HEK293 (cell line): ENCODE measurements around the gene HNRNPUL1.

Experiments used
- GLIS2 ChIP-seq: fragments of 450-650 bp; formaldehyde crosslinking; IDR thresholded peaks from 2 replicates; pipeline ENCODE4 v1.5.1; 2016; ENCODE audit warnings: missing biosample characterization, missing genetic modification characterization
- PBX3 ChIP-seq: sonication (generic); formaldehyde crosslinking; IDR thresholded peaks from 2 replicates; pipeline ENCODE4 v1.8.1; 2022; ENCODE audit warnings: mild to moderate bottlenecking, moderate library complexity, missing genetic modification reagents
- SALL2 ChIP-seq: fragments of 450-650 bp; formaldehyde crosslinking; IDR thresholded peaks from 2 replicates; pipeline ENCODE4 v1.5.0; 2017; ENCODE audit warnings: missing biosample characterization, mild to moderate bottlenecking, missing genetic modification characterization, borderline replicate concordance
- ZBTB11 ChIP-seq: fragments of 450-650 bp; formaldehyde crosslinking; conservative IDR thresholded peaks from 2 replicates; pipeline ENCODE4 v1.5.1; 2016; ENCODE audit warnings: low read depth, missing biosample characterization, missing genetic modification characterization
- ZBTB7A ChIP-seq: fragments of 450-650 bp; formaldehyde crosslinking; IDR thresholded peaks from 2 replicates; pipeline ENCODE4 v1.5.1; 2016; ENCODE audit warnings: low read depth, missing biosample characterization, missing genetic modification characterization
- ZNF121 ChIP-seq: fragments of 450-650 bp; formaldehyde crosslinking; IDR thresholded peaks from 2 replicates; pipeline ENCODE4 v1.5.1; 2016; ENCODE audit warnings: missing biosample characterization, missing genetic modification characterization
- ZNF175 ChIP-seq: fragments of 450-650 bp; formaldehyde crosslinking; IDR thresholded peaks from 2 replicates; pipeline ENCODE4 v1.5.1; 2016; ENCODE audit warnings: missing biosample characterization, missing genetic modification characterization
- ZNF266 ChIP-seq: fragments of 450-650 bp; formaldehyde crosslinking; IDR thresholded peaks from 2 replicates; pipeline ENCODE4 v1.5.1; 2016; ENCODE audit warnings: missing biosample characterization, missing genetic modification characterization, low read depth
- ZNF311 ChIP-seq: fragments of 450-650 bp; formaldehyde crosslinking; IDR thresholded peaks from 2 replicates; pipeline ENCODE4 v1.5.1; 2017; ENCODE audit warnings: missing biosample characterization, missing genetic modification characterization, borderline replicate concordance
- ZNF704 ChIP-seq: fragments of 450-650 bp; formaldehyde crosslinking; IDR thresholded peaks from 2 replicates; pipeline ENCODE4 v1.5.1; 2016; ENCODE audit warnings: missing biosample characterization, missing genetic modification characterization
- ZNF768 ChIP-seq: fragments of 450-650 bp; formaldehyde crosslinking; IDR thresholded peaks from 2 replicates; pipeline ENCODE4 v1.5.1; 2018; ENCODE audit warnings: missing biosample characterization, mild to moderate bottlenecking, missing genetic modification characterization
- TF ChIP-seq, protein P1 (sequence below): fragments of 450-650 bp; formaldehyde crosslinking; IDR thresholded peaks from 2 replicates; pipeline ENCODE4 v1.5.1; 2016; ENCODE audit warnings: missing biosample characterization, missing genetic modification characterization, borderline replicate concordance
- TF ChIP-seq, protein P2 (sequence below): fragments of 450-650 bp; formaldehyde crosslinking; IDR thresholded peaks from 2 replicates; pipeline ENCODE4 v1.5.1; 2016; ENCODE audit warnings: missing biosample characterization, missing genetic modification characterization, low read depth

Gene HNRNPUL1

DNA sequence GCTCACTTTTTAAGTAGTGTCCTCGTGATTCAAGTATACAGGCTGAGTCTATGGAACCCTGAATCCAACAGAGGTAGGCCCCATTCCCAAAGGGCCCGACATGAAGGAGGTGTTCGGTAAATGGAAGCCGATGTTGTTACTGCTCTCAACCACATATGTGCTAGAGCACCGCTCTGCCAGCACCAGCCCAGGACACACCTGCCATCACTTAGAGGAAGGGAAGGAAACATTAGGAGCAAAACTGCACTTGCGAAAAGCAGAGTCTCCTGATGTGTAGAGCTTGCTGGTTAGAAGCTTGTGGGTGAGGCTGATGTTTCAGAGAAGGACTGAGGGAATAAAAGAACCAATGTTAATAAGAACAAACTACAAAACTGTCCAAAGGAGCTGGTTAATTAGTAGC lies 36.4 kb downstream of the HNRNPUL1 start (continued):
- TF ChIP-seq, protein P1, sequence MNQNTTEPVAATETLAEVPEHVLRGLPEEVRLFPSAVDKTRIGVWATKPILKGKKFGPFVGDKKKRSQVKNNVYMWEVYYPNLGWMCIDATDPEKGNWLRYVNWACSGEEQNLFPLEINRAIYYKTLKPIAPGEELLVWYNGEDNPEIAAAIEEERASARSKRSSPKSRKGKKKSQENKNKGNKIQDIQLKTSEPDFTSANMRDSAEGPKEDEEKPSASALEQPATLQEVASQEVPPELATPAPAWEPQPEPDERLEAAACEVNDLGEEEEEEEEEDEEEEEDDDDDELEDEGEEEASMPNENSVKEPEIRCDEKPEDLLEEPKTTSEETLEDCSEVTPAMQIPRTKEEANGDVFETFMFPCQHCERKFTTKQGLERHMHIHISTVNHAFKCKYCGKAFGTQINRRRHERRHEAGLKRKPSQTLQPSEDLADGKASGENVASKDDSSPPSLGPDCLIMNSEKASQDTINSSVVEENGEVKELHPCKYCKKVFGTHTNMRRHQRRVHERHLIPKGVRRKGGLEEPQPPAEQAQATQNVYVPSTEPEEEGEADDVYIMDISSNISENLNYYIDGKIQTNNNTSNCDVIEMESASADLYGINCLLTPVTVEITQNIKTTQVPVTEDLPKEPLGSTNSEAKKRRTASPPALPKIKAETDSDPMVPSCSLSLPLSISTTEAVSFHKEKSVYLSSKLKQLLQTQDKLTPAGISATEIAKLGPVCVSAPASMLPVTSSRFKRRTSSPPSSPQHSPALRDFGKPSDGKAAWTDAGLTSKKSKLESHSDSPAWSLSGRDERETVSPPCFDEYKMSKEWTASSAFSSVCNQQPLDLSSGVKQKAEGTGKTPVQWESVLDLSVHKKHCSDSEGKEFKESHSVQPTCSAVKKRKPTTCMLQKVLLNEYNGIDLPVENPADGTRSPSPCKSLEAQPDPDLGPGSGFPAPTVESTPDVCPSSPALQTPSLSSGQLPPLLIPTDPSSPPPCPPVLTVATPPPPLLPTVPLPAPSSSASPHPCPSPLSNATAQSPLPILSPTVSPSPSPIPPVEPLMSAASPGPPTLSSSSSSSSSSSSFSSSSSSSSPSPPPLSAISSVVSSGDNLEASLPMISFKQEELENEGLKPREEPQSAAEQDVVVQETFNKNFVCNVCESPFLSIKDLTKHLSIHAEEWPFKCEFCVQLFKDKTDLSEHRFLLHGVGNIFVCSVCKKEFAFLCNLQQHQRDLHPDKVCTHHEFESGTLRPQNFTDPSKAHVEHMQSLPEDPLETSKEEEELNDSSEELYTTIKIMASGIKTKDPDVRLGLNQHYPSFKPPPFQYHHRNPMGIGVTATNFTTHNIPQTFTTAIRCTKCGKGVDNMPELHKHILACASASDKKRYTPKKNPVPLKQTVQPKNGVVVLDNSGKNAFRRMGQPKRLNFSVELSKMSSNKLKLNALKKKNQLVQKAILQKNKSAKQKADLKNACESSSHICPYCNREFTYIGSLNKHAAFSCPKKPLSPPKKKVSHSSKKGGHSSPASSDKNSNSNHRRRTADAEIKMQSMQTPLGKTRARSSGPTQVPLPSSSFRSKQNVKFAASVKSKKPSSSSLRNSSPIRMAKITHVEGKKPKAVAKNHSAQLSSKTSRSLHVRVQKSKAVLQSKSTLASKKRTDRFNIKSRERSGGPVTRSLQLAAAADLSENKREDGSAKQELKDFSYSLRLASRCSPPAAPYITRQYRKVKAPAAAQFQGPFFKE (tag by site-specific recombination): no peak
- no peak for TF ChIP-seq ZNF311 (tag by site-specific recombination)
- TF ChIP-seq ZNF704 (tag by site-specific recombination): no peak
- no peak for TF ChIP-seq ZBTB11 (tag by site-specific recombination)
- TF ChIP-seq ZNF121 (tag by site-specific recombination): no peak
- TF ChIP-seq ZNF266: no peak
- TF ChIP-seq PBX3 (CRISPR knock-in tag): no peak
- no peak for TF ChIP-seq ZNF768 (tag by site-specific recombination)
- TF ChIP-seq GLIS2 (tag by site-specific recombination): no peak
- no peak for TF ChIP-seq ZNF175 (tag by site-specific recombination)
- no peak for TF ChIP-seq SALL2
- TF ChIP-seq ZBTB7A (tag by site-specific recombination): no peak
- TF ChIP-seq, protein P2, sequence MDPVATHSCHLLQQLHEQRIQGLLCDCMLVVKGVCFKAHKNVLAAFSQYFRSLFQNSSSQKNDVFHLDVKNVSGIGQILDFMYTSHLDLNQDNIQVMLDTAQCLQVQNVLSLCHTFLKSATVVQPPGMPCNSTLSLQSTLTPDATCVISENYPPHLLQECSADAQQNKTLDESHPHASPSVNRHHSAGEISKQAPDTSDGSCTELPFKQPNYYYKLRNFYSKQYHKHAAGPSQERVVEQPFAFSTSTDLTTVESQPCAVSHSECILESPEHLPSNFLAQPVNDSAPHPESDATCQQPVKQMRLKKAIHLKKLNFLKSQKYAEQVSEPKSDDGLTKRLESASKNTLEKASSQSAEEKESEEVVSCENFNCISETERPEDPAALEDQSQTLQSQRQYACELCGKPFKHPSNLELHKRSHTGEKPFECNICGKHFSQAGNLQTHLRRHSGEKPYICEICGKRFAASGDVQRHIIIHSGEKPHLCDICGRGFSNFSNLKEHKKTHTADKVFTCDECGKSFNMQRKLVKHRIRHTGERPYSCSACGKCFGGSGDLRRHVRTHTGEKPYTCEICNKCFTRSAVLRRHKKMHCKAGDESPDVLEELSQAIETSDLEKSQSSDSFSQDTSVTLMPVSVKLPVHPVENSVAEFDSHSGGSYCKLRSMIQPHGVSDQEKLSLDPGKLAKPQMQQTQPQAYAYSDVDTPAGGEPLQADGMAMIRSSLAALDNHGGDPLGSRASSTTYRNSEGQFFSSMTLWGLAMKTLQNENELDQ (tag by site-specific recombination): no peak
